Parathyroid adenoma (tissue), 2 donors: ENCODE data around the gene POLDIP3.
"Not testable (repeated sequence)": the region's sequence is repeated elsewhere in the genome, so short reads cannot be mapped to it uniquely, and the experiment has no call there.

Source experiments
- H2AFZ ChIP-seq: fragments of 300-600 bp; sonication (generic); one replicate; pipeline ENCODE4 v1.7.0; 2017; ENCODE audit warnings: antibody characterized with exemption, mild to moderate bottlenecking
- H3K27ac ChIP-seq: fragments of 300-600 bp; sonication (generic); one replicate; pipeline ENCODE4 v1.7.0; 2017
- H3K27me3 ChIP-seq: fragments of 300-600 bp; sonication (generic); one replicate; pipeline ENCODE4 v1.7.0; 2017; ENCODE audit warnings: low read length; ENCODE audit not compliant: control insufficient read depth, insufficient read depth
- H3K36me3 ChIP-seq: fragments of 300-600 bp; sonication (generic); one replicate; pipeline ENCODE4 v1.7.0; 2017; ENCODE audit warnings: low read length; ENCODE audit not compliant: control insufficient read depth, insufficient read depth
- H3K4me1 ChIP-seq: fragments of 300-600 bp; sonication (generic); one replicate; pipeline ENCODE4 v1.7.0; 2017; ENCODE audit warnings: control low read depth
- H3K4me2 ChIP-seq: fragments of 300-600 bp; sonication (generic); one replicate; pipeline ENCODE4 v1.7.0; 2017; ENCODE audit warnings: low read length
- H3K4me3 ChIP-seq: fragments of 300-600 bp; sonication (generic); one replicate; pipeline ENCODE4 v1.7.0; 2017; ENCODE audit warnings: low read depth, low read length
- H3K79me2 ChIP-seq: fragments of 300-600 bp; sonication (generic); one replicate; pipeline ENCODE4 v1.7.0; 2017; ENCODE audit warnings: control low read depth
- H3K9ac ChIP-seq: fragments of 300-600 bp; sonication (generic); one replicate; pipeline ENCODE4 v1.7.0; 2017; ENCODE audit warnings: mild to moderate bottlenecking
- H3K9me3 ChIP-seq: fragments of 300-600 bp; sonication (generic); one replicate; pipeline ENCODE4 v1.7.0; 2017; ENCODE audit warnings: low read length; ENCODE audit not compliant: control insufficient read depth
- CTCF ChIP-seq: fragments of 300-600 bp; sonication (generic); IDR thresholded peaks from one replicate; pipeline ENCODE4 v1.7.0; 2017; ENCODE audit warnings: antibody characterized with exemption, mild to moderate bottlenecking
- donor health status: primary hyperparathyroidism.

The POLDIP3 gene

GRCh38 chr22:42608823-42609361, 5.8 kb downstream of the POLDIP3 start:
- peaks cover 71% of the 10 kb centered on the region for H3K79me2 ChIP-seq
- no peak overlapping the region for H3K27ac ChIP-seq
- H3K4me2 ChIP-seq: no peak overlapping the region
- H3K27me3 ChIP-seq: no peaks in the 10 kb centered on the region
- H3K4me1 ChIP-seq: peaks cover 3% of the 10 kb centered on the region
- TF ChIP-seq CTCF: no peak
- no peak overlapping the region for H2AFZ ChIP-seq
- no peaks in the 10 kb centered on the region for H3K9me3 ChIP-seq
- H3K36me3 ChIP-seq: no peaks in the 10 kb centered on the region
- H3K9ac ChIP-seq: no peak overlapping the region
- no peak overlapping the region for H3K4me3 ChIP-seq

GRCh38 chr22:42608136-42608822, 6.4 kb downstream of the POLDIP3 start:
- Histone ChIP-seq H3K9ac (no peak overlapping the region), H3K27me3 (no peaks in the 10 kb centered on the region), H3K4me2 (no peak overlapping the region), H2AFZ (no peak overlapping the region), H3K4me1 (peaks cover 3% of the 10 kb centered on the region), H3K36me3 (no peaks in the 10 kb centered on the region), H3K4me3 (no peak overlapping the region), H3K9me3 (no peaks in the 10 kb centered on the region), H3K79me2 (peaks cover 70% of the 10 kb centered on the region), H3K27ac (no peak overlapping the region)
- no peak for TF ChIP-seq CTCF

GRCh38 chr22:42607641-42608040, 7.0 kb downstream of the POLDIP3 start:
- H3K27ac ChIP-seq, H3K9me3 ChIP-seq, H3K36me3 ChIP-seq, H3K9ac ChIP-seq, H3K27me3 ChIP-seq, H3K4me1 ChIP-seq, H3K4me3 ChIP-seq, H2AFZ ChIP-seq, H3K4me2 ChIP-seq: not testable (repeated sequence)
- peaks cover 63% of the 10 kb centered on the region for H3K79me2 ChIP-seq

GRCh38 chr22:42604403-42604802, 10.3 kb downstream of the POLDIP3 start:
- Histone ChIP-seq H3K9me3 (no peaks in the 10 kb centered on the region), H3K27me3 (no peaks in the 10 kb centered on the region), H3K27ac (no peak overlapping the region), H3K36me3 (no peaks in the 10 kb centered on the region), H2AFZ (no peak overlapping the region), H3K79me2 (peaks cover 44% of the 10 kb centered on the region), H3K4me1 (no peaks in the 10 kb centered on the region), H3K9ac (no peak overlapping the region), H3K4me2 (no peak overlapping the region), H3K4me3 (no peak overlapping the region)
- TF ChIP-seq CTCF: no peak

- Histone ChIP-seq H3K36me3 (no peaks in the 10 kb centered on the region), H3K79me2 (peaks cover 40% of the 10 kb centered on the region), H3K9ac (no peak overlapping the region), H3K4me1 (no peaks in the 10 kb centered on the region), H3K4me3 (no peak overlapping the region), H2AFZ (no peak overlapping the region), H3K27ac (no peak overlapping the region), H3K9me3 (no peaks in the 10 kb centered on the region), H3K4me2 (no peak overlapping the region), H3K27me3 (no peaks in the 10 kb centered on the region)
- no peak for TF ChIP-seq CTCF
Measured at GRCh38 chr22:42603427-42603826, 11.3 kb downstream of the POLDIP3 start.
